Measurements from ENCODE around the gene DIPK1C. TPM values are rescaled to one million over a fixed set of nuclear protein-coding genes. Genes with fewer than 3 reads are reported as not detected.
A peak's percentile ranks its signal among the peaks of the same experiment; 100 is the strongest.

DIPK1C gene
- total RNA-seq, 3 donors from 2014 or later: 0.14 to 0.98 TPM; not detected in 1

- Histone ChIP-seq H3K4me1 (ENCODE audit: low read depth) (no peaks in the 10 kb centered on the region), H3K36me3 (ENCODE audit: low read depth) (no peaks in the 10 kb centered on the region), H3K4me3 (no peak overlapping the region), H3K9me3 (no peaks in the 10 kb centered on the region)
- intact Hi-C loops (cut with DNase I, micrococcal nuclease): no loop called here
- ATAC-seq (no peak), DNase-seq (peak in 1 of 3 donors; percentile 17)
- TF ChIP-seq, protein P1, sequence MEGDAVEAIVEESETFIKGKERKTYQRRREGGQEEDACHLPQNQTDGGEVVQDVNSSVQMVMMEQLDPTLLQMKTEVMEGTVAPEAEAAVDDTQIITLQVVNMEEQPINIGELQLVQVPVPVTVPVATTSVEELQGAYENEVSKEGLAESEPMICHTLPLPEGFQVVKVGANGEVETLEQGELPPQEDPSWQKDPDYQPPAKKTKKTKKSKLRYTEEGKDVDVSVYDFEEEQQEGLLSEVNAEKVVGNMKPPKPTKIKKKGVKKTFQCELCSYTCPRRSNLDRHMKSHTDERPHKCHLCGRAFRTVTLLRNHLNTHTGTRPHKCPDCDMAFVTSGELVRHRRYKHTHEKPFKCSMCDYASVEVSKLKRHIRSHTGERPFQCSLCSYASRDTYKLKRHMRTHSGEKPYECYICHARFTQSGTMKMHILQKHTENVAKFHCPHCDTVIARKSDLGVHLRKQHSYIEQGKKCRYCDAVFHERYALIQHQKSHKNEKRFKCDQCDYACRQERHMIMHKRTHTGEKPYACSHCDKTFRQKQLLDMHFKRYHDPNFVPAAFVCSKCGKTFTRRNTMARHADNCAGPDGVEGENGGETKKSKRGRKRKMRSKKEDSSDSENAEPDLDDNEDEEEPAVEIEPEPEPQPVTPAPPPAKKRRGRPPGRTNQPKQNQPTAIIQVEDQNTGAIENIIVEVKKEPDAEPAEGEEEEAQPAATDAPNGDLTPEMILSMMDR (IDR thresholded peaks at IDR 0.05): no peak
Measured at GRCh38 chr18:74420481-74420880, 36.6 kb downstream of the DIPK1C start.

- ATAC-seq (no peak), DNase-seq (no peak)
- H3K4me3 ChIP-seq: no peak overlapping the region
- H3K9me3 ChIP-seq: no peaks in the 10 kb centered on the region
- intact Hi-C loops (cut with DNase I, micrococcal nuclease): no loop called here
- no peaks in the 10 kb centered on the region for H3K36me3 ChIP-seq (ENCODE audit: low read depth)
- TF ChIP-seq, protein P1 (IDR thresholded peaks at IDR 0.05): no peak
- no peaks in the 10 kb centered on the region for H3K4me1 ChIP-seq (ENCODE audit: low read depth)
Measured at GRCh38 chr18:74419761-74420160, 37.3 kb downstream of the DIPK1C start.

DNA sequence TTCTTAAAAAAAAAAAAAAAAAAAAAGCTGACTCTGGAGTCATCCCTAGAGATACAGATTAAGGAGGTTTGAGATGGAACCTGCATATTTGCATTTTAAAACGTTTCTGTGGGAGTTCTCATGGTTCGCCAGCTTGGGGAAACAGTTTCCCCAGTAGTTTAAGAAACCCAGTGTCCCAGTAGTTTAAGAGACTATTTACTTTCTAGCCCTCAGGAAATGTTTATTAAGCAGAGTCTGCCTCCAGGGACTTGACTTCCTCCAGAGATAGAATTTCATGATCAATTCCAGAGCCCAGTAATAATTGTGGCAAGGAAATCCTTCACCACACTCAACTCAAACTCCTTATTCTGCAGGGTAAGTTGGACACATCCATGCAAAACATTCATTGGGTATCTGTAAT, 39.1 kb downstream of the DIPK1C start:
- Histone ChIP-seq H3K36me3 (ENCODE audit: low read depth) (no peaks in the 10 kb centered on the region), H3K4me1 (ENCODE audit: low read depth) (no peaks in the 10 kb centered on the region), H3K9me3 (no peaks in the 10 kb centered on the region), H3K4me3 (no peak overlapping the region)
- TF ChIP-seq, protein P1 (IDR thresholded peaks at IDR 0.05): no peak
- intact Hi-C loops (cut with DNase I, micrococcal nuclease): no loop called here
- DNase-seq (no peak), ATAC-seq (no peak)

DNA sequence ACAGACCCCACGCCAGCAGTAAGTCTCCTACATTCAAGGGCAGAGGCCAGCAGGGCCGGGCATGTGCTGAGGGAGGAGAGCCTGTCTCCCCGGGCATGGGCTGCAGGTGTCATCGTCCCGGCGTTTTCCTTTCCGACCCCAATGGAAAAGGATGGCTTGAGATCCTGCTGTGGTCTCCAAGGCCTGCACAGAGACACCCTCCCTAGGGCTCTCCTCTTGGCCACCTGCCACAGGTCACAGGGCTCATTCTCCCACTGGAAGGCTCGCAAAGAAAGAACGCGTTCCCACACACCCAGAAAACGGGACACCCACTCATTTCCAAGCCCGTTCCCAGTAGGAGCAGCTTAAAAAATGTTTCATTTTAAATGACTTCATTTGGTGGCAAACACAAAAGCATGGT, 41.0 kb downstream of the DIPK1C start:
- intact Hi-C loops (cut with DNase I, micrococcal nuclease): no loop called here
- no peak overlapping the region for H3K4me3 ChIP-seq
- DNase-seq (no peak), ATAC-seq (no peak)
- no peaks in the 10 kb centered on the region for H3K4me1 ChIP-seq (ENCODE audit: low read depth)
- no peaks in the 10 kb centered on the region for H3K36me3 ChIP-seq (ENCODE audit: low read depth)
- TF ChIP-seq, protein P1 (IDR thresholded peaks at IDR 0.05): no peak
- H3K9me3 ChIP-seq: no peaks in the 10 kb centered on the region

GRCh38 chr18:74414953-74415515, 42.1 kb downstream of the DIPK1C start:
- no peak for ATAC-seq
- Histone ChIP-seq H3K4me1 (ENCODE audit: low read depth) (no peaks in the 10 kb centered on the region), H3K4me3 (no peak overlapping the region), H3K9me3 (no peaks in the 10 kb centered on the region), H3K36me3 (ENCODE audit: low read depth) (no peaks in the 10 kb centered on the region)
- intact Hi-C loops (cut with DNase I, micrococcal nuclease): no loop called here
- no peak for DNase-seq
- TF ChIP-seq, protein P1 (IDR thresholded peaks at IDR 0.05): no peak

DNA sequence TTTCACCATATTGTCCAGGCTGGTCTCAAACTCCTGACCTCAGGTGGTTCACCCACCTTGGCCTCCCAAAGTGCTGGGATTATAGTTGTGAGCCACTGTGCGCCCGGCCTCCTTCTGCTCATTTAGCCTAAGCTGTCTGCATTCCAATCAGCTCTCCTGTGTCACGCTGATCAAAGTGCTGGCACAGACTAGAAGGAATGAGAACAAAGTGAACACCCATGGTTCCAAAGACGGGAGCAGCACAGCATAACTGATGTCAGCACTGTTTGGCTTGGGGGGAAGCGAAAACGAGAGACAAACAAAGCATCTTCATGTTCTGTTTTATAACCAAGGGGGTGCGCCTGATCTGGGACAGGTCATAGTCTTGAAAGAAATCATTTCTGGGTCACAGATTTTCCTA, 43.3 kb downstream of the DIPK1C start:
- no peaks in the 10 kb centered on the region for H3K9me3 ChIP-seq
- no peak for ATAC-seq
- no peaks in the 10 kb centered on the region for H3K4me1 ChIP-seq (ENCODE audit: low read depth)
- intact Hi-C loops (cut with DNase I, micrococcal nuclease): no loop called here
- DNase-seq: no peak
- no peak overlapping the region for H3K4me3 ChIP-seq
- no peaks in the 10 kb centered on the region for H3K36me3 ChIP-seq (ENCODE audit: low read depth)
- TF ChIP-seq, protein P1 (IDR thresholded peaks at IDR 0.05): no peak
